Measurements from ENCODE around the gene ARHGEF3.

The ARHGEF3 gene

GRCh38 chr3:56795829-56796185 is 5.9 kb downstream of the ARHGEF3 start:
- no peak for DNase-seq (ENCODE audit: low spot score)

- DNase-seq (ENCODE audit: low spot score) = no peak
Measured at GRCh38 chr3:56795097-56795828, 6.5 kb downstream of the ARHGEF3 start.

GRCh38 chr3:56792193-56792592 is 9.6 kb downstream of the ARHGEF3 start:
- no peak for DNase-seq (ENCODE audit: low spot score)

- DNase-seq (ENCODE audit: low spot score) = no peak
Measured at GRCh38 chr3:56790016-56790821, 11.5 kb downstream of the ARHGEF3 start.

- no peak for DNase-seq (ENCODE audit: low spot score)
Measured at GRCh38 chr3:56789076-56789475, 12.7 kb downstream of the ARHGEF3 start.

GRCh38 chr3:56788521-56788920 is 13.2 kb downstream of the ARHGEF3 start:
- no peak for DNase-seq (ENCODE audit: low spot score)

- DNase-seq (ENCODE audit: low spot score) = no peak
Measured at GRCh38 chr3:56787784-56788256, 13.9 kb downstream of the ARHGEF3 start.

- no peak for DNase-seq (ENCODE audit: low spot score)
Measured at GRCh38 chr3:56787258-56787775, 14.4 kb downstream of the ARHGEF3 start.

- DNase-seq (ENCODE audit: low spot score) = no peak
Measured at GRCh38 chr3:56785499-56785898, 16.2 kb downstream of the ARHGEF3 start.

- DNase-seq (ENCODE audit: low spot score) = no peak
Measured at GRCh38 chr3:56784448-56785001, 17.2 kb downstream of the ARHGEF3 start.

- no peak for DNase-seq (ENCODE audit: low spot score)
Measured at GRCh38 chr3:56783644-56784447, 17.9 kb downstream of the ARHGEF3 start.

- DNase-seq (ENCODE audit: low spot score) = no peak
Measured at GRCh38 chr3:56782906-56783305, 18.8 kb downstream of the ARHGEF3 start.

GRCh38 chr3:56782215-56782614 is 19.5 kb downstream of the ARHGEF3 start:
- DNase-seq (ENCODE audit: low spot score) = no peak

- DNase-seq (ENCODE audit: low spot score) = no peak
Measured at GRCh38 chr3:56781762-56782161, 20.0 kb downstream of the ARHGEF3 start.

GRCh38 chr3:56780936-56781335 is 20.8 kb downstream of the ARHGEF3 start:
- no peak for DNase-seq (ENCODE audit: low spot score)

GRCh38 chr3:56778893-56779292 is 22.9 kb downstream of the ARHGEF3 start:
- no peak for DNase-seq (ENCODE audit: low spot score)

- no peak for DNase-seq (ENCODE audit: low spot score)
Measured at GRCh38 chr3:56776556-56776950, 25.2 kb downstream of the ARHGEF3 start.

- DNase-seq (ENCODE audit: low spot score) = no peak
Measured at GRCh38 chr3:56775838-56776555, 25.8 kb downstream of the ARHGEF3 start.

GRCh38 chr3:56775445-56775837 is 26.3 kb downstream of the ARHGEF3 start:
- DNase-seq (ENCODE audit: low spot score) = no peak

- no peak for DNase-seq (ENCODE audit: low spot score)
Measured at GRCh38 chr3:56773986-56774385, 27.8 kb downstream of the ARHGEF3 start.
